Stromal cell of bone marrow (primary cell): ENCODE data around the gene GRIN2D.

Experiments
- DNase-seq: peaks from one replicate; pipeline ENCODE4 v3.0.0-alpha.2; 2012; ENCODE audit warnings: low read depth

Gene GRIN2D

GRCh38 chr19:48398102-48398374, 4.6 kb downstream of the GRIN2D start:
- no peak for DNase-seq

DNA sequence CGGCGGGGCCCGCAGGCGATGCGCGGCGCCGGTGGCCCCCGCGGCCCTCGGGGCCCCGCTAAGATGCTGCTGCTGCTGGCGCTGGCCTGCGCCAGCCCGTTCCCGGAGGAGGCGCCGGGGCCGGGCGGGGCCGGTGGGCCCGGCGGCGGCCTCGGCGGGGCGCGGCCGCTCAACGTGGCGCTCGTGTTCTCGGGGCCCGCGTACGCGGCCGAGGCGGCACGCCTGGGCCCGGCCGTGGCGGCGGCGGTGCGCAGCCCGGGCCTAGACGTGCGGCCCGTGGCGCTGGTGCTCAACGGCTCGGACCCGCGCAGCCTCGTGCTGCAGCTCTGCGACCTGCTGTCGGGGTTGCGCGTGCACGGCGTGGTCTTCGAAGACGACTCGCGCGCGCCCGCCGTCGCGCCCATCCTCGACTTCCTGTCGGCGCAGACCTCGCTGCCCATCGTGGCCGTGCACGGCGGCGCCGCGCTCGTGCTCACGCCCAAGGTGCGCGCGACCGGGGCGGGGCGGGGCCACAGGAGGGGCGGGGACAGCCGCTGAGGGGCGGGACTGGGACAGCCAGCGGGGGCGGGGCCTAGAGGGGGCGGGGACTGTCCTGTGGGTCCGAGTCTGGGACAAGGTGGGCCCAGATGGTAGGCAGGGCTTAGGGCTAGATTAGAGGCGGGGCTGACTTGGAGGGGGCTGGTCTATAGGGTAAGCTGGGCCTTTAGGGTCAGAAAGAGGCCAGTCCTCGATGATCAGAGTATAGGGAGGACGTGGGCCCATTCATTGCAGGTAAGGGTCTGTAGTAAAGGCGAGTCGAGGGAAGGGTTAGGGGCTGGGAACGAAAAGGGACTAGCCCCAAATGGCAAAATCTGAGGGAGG, 5.1 kb downstream of the GRIN2D start:
- no peak for DNase-seq

- peak; percentile 73 for DNase-seq
Observed at GRCh38 chr19:48400018-48400742, 6.7 kb downstream of the GRIN2D start.

GRCh38 chr19:48401287-48401686, 7.8 kb downstream of the GRIN2D start:
- DNase-seq, result no peak

- DNase-seq, result no peak
Observed at GRCh38 chr19:48403606-48404005, 10.1 kb downstream of the GRIN2D start.

- no peak for DNase-seq
Observed at GRCh38 chr19:48405010-48405659, 11.7 kb downstream of the GRIN2D start.

- DNase-seq, result no peak
Observed at GRCh38 chr19:48405850-48406249, 12.4 kb downstream of the GRIN2D start.

GRCh38 chr19:48413879-48414587, 20.6 kb downstream of the GRIN2D start:
- DNase-seq, result no peak

- DNase-seq, result no peak
Observed at GRCh38 chr19:48415395-48415794, 21.9 kb downstream of the GRIN2D start.

- DNase-seq, result no peak
Observed at GRCh38 chr19:48415806-48416221, 22.3 kb downstream of the GRIN2D start.

DNA sequence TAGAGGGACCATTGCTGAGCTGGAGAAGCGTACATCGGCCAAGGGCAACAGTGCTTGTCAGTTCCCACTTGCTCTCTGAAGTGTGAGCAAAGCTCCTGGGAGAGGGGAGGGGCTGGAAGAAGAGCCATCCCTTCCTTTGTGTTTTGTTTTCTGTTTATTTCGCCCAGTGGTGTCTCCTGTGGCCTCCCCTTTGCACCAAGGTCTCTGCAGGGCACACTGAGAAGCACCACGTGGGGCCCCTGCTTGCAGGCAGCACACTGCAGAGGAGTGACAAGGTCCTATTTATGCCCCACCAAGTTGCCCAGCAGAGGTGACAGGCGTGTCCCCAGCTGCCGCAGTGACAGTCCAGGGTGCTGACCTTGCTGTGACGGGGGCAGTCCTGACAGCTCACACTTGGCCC, 24.0 kb downstream of the GRIN2D start:
- no peak for DNase-seq

DNA sequence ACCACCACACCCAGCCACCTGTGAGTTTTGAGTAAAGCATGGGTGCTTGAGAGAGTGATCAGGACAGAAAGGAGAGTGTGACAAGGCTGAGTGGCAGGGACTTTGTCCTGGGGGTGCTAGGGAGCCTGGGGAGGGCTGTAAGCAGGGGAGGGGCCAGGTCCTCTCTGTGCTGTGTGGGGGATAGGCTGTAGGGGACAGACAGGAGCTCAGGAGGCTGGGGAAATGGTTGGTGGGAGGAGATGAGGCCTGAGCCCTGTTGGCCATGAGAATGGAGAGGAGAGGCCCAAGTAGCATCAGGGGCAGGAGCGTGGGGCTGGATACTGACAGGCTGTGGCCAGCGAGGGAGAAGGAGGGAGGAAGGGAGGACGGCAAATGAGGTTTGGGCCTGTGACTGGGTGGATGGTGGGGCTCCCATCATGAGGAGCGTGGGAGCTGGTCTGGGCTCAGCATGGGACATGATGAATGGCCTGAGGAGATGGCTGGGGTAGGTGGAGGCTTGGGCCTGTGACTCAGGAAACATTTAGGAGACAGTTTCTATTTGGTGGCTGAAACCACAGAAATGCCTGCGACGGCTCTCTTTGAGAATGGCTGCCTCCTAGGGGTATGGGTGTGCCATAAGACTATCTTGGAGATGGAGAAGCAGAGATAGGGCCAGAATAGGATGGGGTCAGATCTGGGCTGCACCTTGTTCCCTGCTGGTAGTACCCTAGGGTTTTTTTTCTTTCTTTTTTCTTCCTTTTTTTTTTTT, 25.0 kb downstream of the GRIN2D start:
- no peak for DNase-seq

GRCh38 chr19:48419158-48419920, 25.9 kb downstream of the GRIN2D start:
- DNase-seq, result no peak

GRCh38 chr19:48421548-48421947, 28.1 kb downstream of the GRIN2D start:
- DNase-seq, result no peak

DNA sequence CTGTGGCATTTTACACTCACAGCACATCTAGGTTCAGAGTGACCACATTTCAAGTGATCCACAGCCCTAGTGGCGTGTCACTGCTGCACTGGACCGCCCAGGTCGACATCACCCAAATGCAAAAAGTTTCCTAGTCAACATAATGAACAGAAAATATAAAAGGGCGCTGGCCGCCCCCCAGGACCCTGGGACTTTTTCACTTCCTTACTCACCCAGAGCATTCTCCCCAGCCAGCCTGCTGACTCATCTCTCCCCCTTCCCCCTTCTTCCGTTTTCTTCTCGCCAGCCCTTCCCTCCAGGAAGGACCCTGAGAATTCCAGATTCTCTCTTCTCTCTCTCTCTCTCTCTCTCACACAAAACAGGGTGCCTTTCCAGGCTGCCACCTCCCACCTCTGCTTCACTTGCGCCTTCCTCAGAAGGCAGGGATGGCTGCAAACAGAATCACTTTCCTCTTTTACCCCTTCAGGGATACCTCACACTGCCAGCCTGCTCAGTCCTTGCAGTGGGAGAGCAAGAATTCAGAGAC, 31.3 kb downstream of the GRIN2D start:
- DNase-seq, result no peak

GRCh38 chr19:48428670-48429069, 35.2 kb downstream of the GRIN2D start:
- no peak for DNase-seq

DNA sequence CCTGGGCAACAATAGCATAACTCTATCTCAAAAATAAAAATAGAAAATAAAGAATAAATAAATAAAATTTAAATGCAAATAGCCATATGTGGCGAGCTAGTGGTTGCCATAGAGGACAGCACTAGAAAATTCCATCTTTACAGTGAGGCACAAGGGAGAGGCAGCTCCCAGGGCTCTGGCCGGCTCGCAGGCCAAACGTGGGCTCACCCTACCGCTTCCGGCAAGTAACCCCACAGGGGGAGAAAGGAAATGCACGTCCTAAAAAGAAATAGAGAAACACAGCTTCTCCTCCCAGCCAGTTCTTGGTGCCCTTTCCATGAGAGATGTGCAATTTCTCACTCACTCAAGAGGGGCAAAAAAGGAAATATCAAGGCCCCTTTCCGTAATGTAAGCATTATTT, 39.9 kb downstream of the GRIN2D start:
- DNase-seq, result no peak

GRCh38 chr19:48436586-48436985, 43.1 kb downstream of the GRIN2D start:
- no peak for DNase-seq

- DNase-seq, result no peak
Observed at GRCh38 chr19:48441360-48442050, 48.0 kb downstream of the GRIN2D start.
